DOHH2 (cell line): Measurements from ENCODE around the gene GRIK2.

ENCODE experiments used
- H3F3A ChIP-seq: fragments of 200-600 bp; sonication (generic), shearing (Covaris generic); 2 replicates; pipeline ENCODE4 v1.6.0; 2016; ENCODE audit warnings: antibody characterized with exemption, mild to moderate bottlenecking; ENCODE audit not compliant: control insufficient read depth, insufficient read depth
- H3K27ac ChIP-seq: fragments of 200-600 bp; sonication (generic); 2 replicates; pipeline ENCODE4 v1.5.1; 2014; ENCODE audit warnings: low read depth, mild to moderate bottlenecking, low read length, moderate library complexity
- H3K27me3 ChIP-seq: fragments of 200-600 bp; sonication (generic); 2 replicates; pipeline ENCODE4 v1.6.1; 2014; ENCODE audit warnings: mild to moderate bottlenecking, low read length, mixed read lengths; ENCODE audit not compliant: control insufficient read depth
- H3K36me3 ChIP-seq: fragments of 200-600 bp; sonication (generic); 2 replicates; pipeline ENCODE4 v1.6.1; 2014; ENCODE audit warnings: mild to moderate bottlenecking, low read length, moderate library complexity, mixed read lengths; ENCODE audit not compliant: control insufficient read depth
- H3K4me1 ChIP-seq: fragments of 200-600 bp; sonication (generic); 2 replicates; pipeline ENCODE4 v1.6.1; 2014; ENCODE audit warnings: mild to moderate bottlenecking, low read length, mixed read lengths; ENCODE audit not compliant: control insufficient read depth
- H3K4me2 ChIP-seq: fragments of 200-600 bp; sonication (generic); 2 replicates; pipeline ENCODE4 v1.6.0; 2014; ENCODE audit warnings: mild to moderate bottlenecking, low read length, moderate library complexity
- H3K4me3 ChIP-seq: fragments of 200-600 bp; sonication (generic); 2 replicates; pipeline ENCODE4 v1.5.1; 2014; ENCODE audit warnings: mild to moderate bottlenecking, low read length, mixed read lengths
- H3K79me2 ChIP-seq: fragments of 200-600 bp; sonication (generic); 2 replicates; pipeline ENCODE4 v1.6.1; 2014; ENCODE audit warnings: mild to moderate bottlenecking, low read length, mixed read lengths; ENCODE audit not compliant: control insufficient read depth
- H3K9me2 ChIP-seq: fragments of 200-600 bp; sonication (generic); replicated peaks from 2 replicates; pipeline ENCODE4 v1.6.1; 2014; ENCODE audit warnings: mild to moderate bottlenecking, low read length, mixed read lengths; ENCODE audit not compliant: control insufficient read depth
- H3K9me3 ChIP-seq: fragments of 200-600 bp; sonication (generic); 2 replicates; pipeline ENCODE4 v1.6.1; 2014; ENCODE audit warnings: antibody characterized with exemption, low read length, mixed read lengths; ENCODE audit not compliant: control insufficient read depth, insufficient read depth
- H4K20me1 ChIP-seq: fragments of 200-600 bp; sonication (generic); 2 replicates; pipeline ENCODE4 v1.6.0; 2014; ENCODE audit warnings: low read depth, mild to moderate bottlenecking, antibody characterized with exemption, low read length, moderate library complexity; ENCODE audit not compliant: control insufficient read depth, insufficient read depth
- EZH2phosphoT487 ChIP-seq: fragments of 200-600 bp; sonication (generic); IDR thresholded peaks from 2 replicates; pipeline ENCODE4 v1.6.1; 2017; ENCODE audit warnings: borderline replicate concordance, mild to moderate bottlenecking, antibody characterized with exemption, low read length, moderate library complexity, mixed read lengths
- TF ChIP-seq, protein P1 (sequence below): fragments of 200-600 bp; sonication (generic); IDR thresholded peaks from one replicate; pipeline ENCODE4 v1.5.1; 2014; ENCODE audit warnings: antibody characterized with exemption, mild to moderate bottlenecking, low read depth, low read length; ENCODE audit not compliant: poor library complexity, severe bottlenecking

Gene GRIK2

DNA sequence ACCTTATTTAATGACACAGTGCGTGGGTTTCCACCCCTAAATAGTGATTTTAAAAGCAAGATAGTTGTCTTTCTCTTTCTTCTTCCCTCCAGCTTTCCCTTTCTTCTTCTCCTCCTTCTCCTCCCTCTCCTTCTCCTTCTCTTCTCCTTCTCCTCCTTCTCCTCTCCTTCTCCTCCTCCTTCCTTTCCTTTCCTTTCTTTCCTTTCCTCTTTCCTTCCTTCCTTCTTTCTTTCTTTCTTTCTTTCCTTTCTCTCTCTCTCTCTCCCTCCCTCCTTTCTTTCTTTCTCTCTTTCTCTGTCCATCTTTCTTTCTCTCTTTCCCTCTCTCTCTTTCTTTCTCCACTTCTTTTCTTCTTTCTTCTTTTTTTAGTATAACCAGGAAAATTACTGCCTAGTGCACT is 670.6 kb downstream of the GRIK2 start:
- H3F3A ChIP-seq = no peaks in the 10 kb centered on the region
- no peaks in the 10 kb centered on the region for H3K4me1 ChIP-seq
- no peak overlapping the region for H3K4me3 ChIP-seq
- no peak overlapping the region for H3K27ac ChIP-seq
- H4K20me1 ChIP-seq = no peaks in the 10 kb centered on the region
- H3K27me3 ChIP-seq = no peaks in the 10 kb centered on the region
- H3K79me2 ChIP-seq = no peaks in the 10 kb centered on the region
- TF ChIP-seq EZH2phosphoT487 = no peak
- TF ChIP-seq, protein P1, sequence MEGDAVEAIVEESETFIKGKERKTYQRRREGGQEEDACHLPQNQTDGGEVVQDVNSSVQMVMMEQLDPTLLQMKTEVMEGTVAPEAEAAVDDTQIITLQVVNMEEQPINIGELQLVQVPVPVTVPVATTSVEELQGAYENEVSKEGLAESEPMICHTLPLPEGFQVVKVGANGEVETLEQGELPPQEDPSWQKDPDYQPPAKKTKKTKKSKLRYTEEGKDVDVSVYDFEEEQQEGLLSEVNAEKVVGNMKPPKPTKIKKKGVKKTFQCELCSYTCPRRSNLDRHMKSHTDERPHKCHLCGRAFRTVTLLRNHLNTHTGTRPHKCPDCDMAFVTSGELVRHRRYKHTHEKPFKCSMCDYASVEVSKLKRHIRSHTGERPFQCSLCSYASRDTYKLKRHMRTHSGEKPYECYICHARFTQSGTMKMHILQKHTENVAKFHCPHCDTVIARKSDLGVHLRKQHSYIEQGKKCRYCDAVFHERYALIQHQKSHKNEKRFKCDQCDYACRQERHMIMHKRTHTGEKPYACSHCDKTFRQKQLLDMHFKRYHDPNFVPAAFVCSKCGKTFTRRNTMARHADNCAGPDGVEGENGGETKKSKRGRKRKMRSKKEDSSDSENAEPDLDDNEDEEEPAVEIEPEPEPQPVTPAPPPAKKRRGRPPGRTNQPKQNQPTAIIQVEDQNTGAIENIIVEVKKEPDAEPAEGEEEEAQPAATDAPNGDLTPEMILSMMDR = no peak
- H3K4me2 ChIP-seq = no peak overlapping the region
- H3K9me2 ChIP-seq = no peaks in the 10 kb centered on the region
- no peaks in the 10 kb centered on the region for H3K9me3 ChIP-seq
- H3K36me3 ChIP-seq = no peaks in the 10 kb centered on the region

- Histone ChIP-seq H3K4me2 (no peak overlapping the region), H3K79me2 (no peaks in the 10 kb centered on the region), H3K9me3 (no peaks in the 10 kb centered on the region), H3K4me1 (no peaks in the 10 kb centered on the region), H3K4me3 (no peak overlapping the region), H4K20me1 (no peaks in the 10 kb centered on the region), H3F3A (no peaks in the 10 kb centered on the region), H3K27me3 (no peaks in the 10 kb centered on the region), H3K9me2 (no peaks in the 10 kb centered on the region), H3K27ac (no peak overlapping the region), H3K36me3 (no peaks in the 10 kb centered on the region)
- TF ChIP-seq, protein P1 = no peak
- TF ChIP-seq EZH2phosphoT487 = no peak
These were observed 672.8 kb downstream of the GRIK2 start for GRCh38 chr6:102066301-102066700.

GRCh38 chr6:102068349-102068929 is 674.9 kb downstream of the GRIK2 start:
- H3K9me3 ChIP-seq = no peaks in the 10 kb centered on the region
- H3K4me2 ChIP-seq = no peak overlapping the region
- H3F3A ChIP-seq = no peaks in the 10 kb centered on the region
- no peaks in the 10 kb centered on the region for H3K9me2 ChIP-seq
- H3K4me1 ChIP-seq = no peaks in the 10 kb centered on the region
- H4K20me1 ChIP-seq = no peaks in the 10 kb centered on the region
- no peaks in the 10 kb centered on the region for H3K79me2 ChIP-seq
- H3K36me3 ChIP-seq = no peaks in the 10 kb centered on the region
- no peak overlapping the region for H3K27ac ChIP-seq
- H3K27me3 ChIP-seq = no peaks in the 10 kb centered on the region
- TF ChIP-seq EZH2phosphoT487 = no peak
- TF ChIP-seq, protein P1 = no peak
- no peak overlapping the region for H3K4me3 ChIP-seq
